ENCODE data around the gene DOCK9. TPM values are rescaled to one million over a fixed set of nuclear protein-coding genes. Genes with fewer than 3 reads are reported as not detected.

Gene DOCK9
- total RNA-seq, 8 experiments from 2014 or later: 1.8 to 39.0 (median 4.9) TPM

GRCh38 chr13:98803111-98803561, 174.7 kb downstream of the DOCK9 start:
- Histone ChIP-seq H3K4me3 (no peak overlapping the region), H3K27ac (no peak overlapping the region), H3K4me1 (replicated peaks in 1 of 2) (no peaks in the 10 kb centered on the region)
- no peak for ATAC-seq (replicated peaks in 6 of 8)
- WGBS, 10 experiments: 60 to 95% (median 80%) methylated on average over 2 to 7 of the region's 7 CpGs; no CpG with 5 or more reads in 4 of the 10 experiments
- in situ Hi-C loops (cut with MboI; ENCODE audit: low pct_unique_long_range_greater_than_20kb in 2 of 9, low sequenced_read_pairs in 9 of 9, unreplicated experiment in 9 of 9): no loop called here

GRCh38 chr13:98802559-98802958, 175.3 kb downstream of the DOCK9 start:
- Histone ChIP-seq H3K4me3 (no peak overlapping the region), H3K27ac (no peak overlapping the region), H3K4me1 (replicated peaks in 1 of 2) (no peaks in the 10 kb centered on the region)
- no peak for ATAC-seq (replicated peaks in 6 of 8)
- in situ Hi-C loops (cut with MboI; ENCODE audit: low pct_unique_long_range_greater_than_20kb in 2 of 9, low sequenced_read_pairs in 9 of 9, unreplicated experiment in 9 of 9): no loop called here
- 62 to 100% (median 85%) methylated on average over 1 to 4 of the region's 4 CpGs; no CpG with 5 or more reads in 2 of the 10 experiments for WGBS, 10 experiments

GRCh38 chr13:98801626-98802418, 176.0 kb downstream of the DOCK9 start:
- no peak overlapping the region for H3K4me3 ChIP-seq
- 31 to 93% (median 84%) methylated on average over 1 to 6 of the region's 10 CpGs; no CpG with 5 or more reads in 1 of the 10 experiments for WGBS, 10 experiments
- H3K4me1 ChIP-seq (replicated peaks in 1 of 2): no peaks in the 10 kb centered on the region
- no peak overlapping the region for H3K27ac ChIP-seq
- in situ Hi-C loops (cut with MboI; ENCODE audit: low pct_unique_long_range_greater_than_20kb in 2 of 9, low sequenced_read_pairs in 9 of 9, unreplicated experiment in 9 of 9): no loop called here
- peak in 1 of 8 experiments; percentile 28 for ATAC-seq (replicated peaks in 6 of 8)

GRCh38 chr13:98800078-98800477, 177.8 kb downstream of the DOCK9 start:
- Histone ChIP-seq H3K4me3 (no peak overlapping the region), H3K4me1 (replicated peaks in 1 of 2) (no peaks in the 10 kb centered on the region), H3K27ac (no peak overlapping the region)
- in situ Hi-C loops (cut with MboI; ENCODE audit: low pct_unique_long_range_greater_than_20kb in 2 of 9, low sequenced_read_pairs in 9 of 9, unreplicated experiment in 9 of 9): no loop called here
- WGBS, 10 experiments: 60 to 100% (median 91%) methylated on average over 2 to 12 of the region's 14 CpGs; no CpG with 5 or more reads in 4 of the 10 experiments
- no peak for ATAC-seq (replicated peaks in 6 of 8)

DNA sequence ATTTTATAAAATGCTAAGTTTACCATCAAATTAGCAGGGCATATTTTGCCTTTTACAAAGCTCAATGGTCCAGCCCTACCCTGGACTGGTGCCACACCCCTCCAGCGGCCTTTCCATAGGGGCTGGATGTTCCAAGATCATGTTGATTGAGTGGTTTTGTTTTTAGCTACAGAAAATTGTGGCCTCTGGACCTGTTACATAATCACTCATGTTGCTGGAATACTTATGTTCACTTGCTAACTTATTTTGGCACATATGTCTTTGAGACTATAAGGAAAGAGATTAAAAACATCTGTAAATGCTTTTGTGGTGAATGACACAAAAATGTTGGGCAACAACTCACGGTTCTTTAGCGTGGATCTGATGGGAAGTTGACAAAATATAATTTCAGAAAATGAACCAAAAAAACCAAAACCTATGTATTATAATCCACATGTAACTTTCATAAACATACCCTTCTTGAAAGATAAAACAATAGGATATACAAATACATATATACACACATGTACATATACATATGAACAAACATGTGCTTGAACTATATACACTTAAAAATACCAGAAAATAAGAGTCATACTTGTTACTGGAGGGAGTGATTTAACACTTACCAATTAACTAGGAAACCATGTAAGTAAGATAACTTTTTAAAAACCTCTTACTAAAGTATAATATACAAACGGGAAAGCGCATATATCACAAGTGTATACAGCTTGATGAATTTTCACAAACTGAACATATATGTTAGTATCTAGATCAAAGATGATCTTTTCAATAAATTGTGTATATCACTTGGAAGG, 178.8 kb downstream of the DOCK9 start:
- whole genome bisulfite sequencing, 10 experiments: 20 to 100% (median 81%) methylated on average over 2 to 5 of the region's 5 CpGs
- Histone ChIP-seq H3K27ac (no peak overlapping the region), H3K4me1 (replicated peaks in 1 of 2) (no peaks in the 10 kb centered on the region), H3K4me3 (no peak overlapping the region)
- ATAC-seq (replicated peaks in 6 of 8): peak in 2 of 8 experiments; percentile 66 to 67
- in situ Hi-C loops (cut with MboI; ENCODE audit: low pct_unique_long_range_greater_than_20kb in 2 of 9, low sequenced_read_pairs in 9 of 9, unreplicated experiment in 9 of 9): no loop called here

DNA sequence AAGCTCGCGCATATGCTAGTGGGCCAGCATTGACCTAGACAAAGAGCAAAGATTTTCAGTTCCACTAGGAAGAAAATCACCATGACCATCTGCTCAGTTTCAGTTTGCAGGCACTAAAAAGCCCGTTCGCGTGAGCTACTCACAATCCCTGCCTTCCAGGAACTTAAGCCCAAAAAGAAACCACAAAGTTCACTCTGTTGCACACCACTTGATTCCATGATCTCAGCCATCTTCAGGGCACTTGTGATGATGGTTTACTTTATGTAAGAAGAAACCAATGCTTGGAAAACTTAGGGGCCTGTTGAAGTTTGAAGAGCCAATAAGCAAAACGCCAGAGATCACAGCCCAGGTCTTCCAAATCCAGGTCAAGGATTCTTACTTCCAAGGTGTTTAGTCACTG, 180.4 kb downstream of the DOCK9 start:
- no peak for ATAC-seq (replicated peaks in 6 of 8)
- Histone ChIP-seq H3K27ac (no peak overlapping the region), H3K4me1 (replicated peaks in 1 of 2) (no peaks in the 10 kb centered on the region), H3K4me3 (no peak overlapping the region)
- in situ Hi-C loops (cut with MboI; ENCODE audit: low pct_unique_long_range_greater_than_20kb in 2 of 9, low sequenced_read_pairs in 9 of 9, unreplicated experiment in 9 of 9): no loop called here
- WGBS, 10 experiments: 60 to 100% (median 94%) methylated on average over 1 to 6 of the region's 6 CpGs; no CpG with 5 or more reads in 2 of the 10 experiments

- in situ Hi-C loops (cut with MboI; ENCODE audit: low pct_unique_long_range_greater_than_20kb in 2 of 9, low sequenced_read_pairs in 9 of 9, unreplicated experiment in 9 of 9): no loop called here
- WGBS, 10 experiments: 73 to 89% (median 79%) methylated on average over 1 to 6 of the region's 10 CpGs; no CpG with 5 or more reads in 2 of the 10 experiments
- H3K4me1 ChIP-seq (replicated peaks in 1 of 2): no peaks in the 10 kb centered on the region
- no peak overlapping the region for H3K27ac ChIP-seq
- ATAC-seq (replicated peaks in 6 of 8): no peak
- no peak overlapping the region for H3K4me3 ChIP-seq
These were observed 181.1 kb downstream of the DOCK9 start for GRCh38 chr13:98796798-98797197.

- in situ Hi-C loops (cut with MboI; ENCODE audit: low pct_unique_long_range_greater_than_20kb in 2 of 9, low sequenced_read_pairs in 9 of 9, unreplicated experiment in 9 of 9): no loop called here
- no peak overlapping the region for H3K27ac ChIP-seq
- no peak for ATAC-seq (replicated peaks in 6 of 8)
- no peaks in the 10 kb centered on the region for H3K4me1 ChIP-seq (replicated peaks in 1 of 2)
- H3K4me3 ChIP-seq: no peak overlapping the region
- 75 to 93% (median 83%) methylated on average over 2 to 5 of the region's 5 CpGs; no CpG with 5 or more reads in 4 of the 10 experiments for WGBS, 10 experiments
These were observed 181.7 kb downstream of the DOCK9 start for GRCh38 chr13:98796191-98796590.

- no peak overlapping the region for H3K27ac ChIP-seq
- no peaks in the 10 kb centered on the region for H3K4me1 ChIP-seq (replicated peaks in 1 of 2)
- no peak for ATAC-seq (replicated peaks in 6 of 8)
- in situ Hi-C loops (cut with MboI; ENCODE audit: low pct_unique_long_range_greater_than_20kb in 2 of 9, low sequenced_read_pairs in 9 of 9, unreplicated experiment in 9 of 9): no loop called here
- no peak overlapping the region for H3K4me3 ChIP-seq
- WGBS, 10 experiments: 60 to 100% (median 90%) methylated on average over 1 to 5 of the region's 6 CpGs; no CpG with 5 or more reads in 3 of the 10 experiments
These were observed 182.6 kb downstream of the DOCK9 start for GRCh38 chr13:98795220-98795619.

GRCh38 chr13:98794498-98794897, 183.4 kb downstream of the DOCK9 start:
- 77 to 100% (median 90%) methylated on average over 1 to 9 of the region's 12 CpGs; no CpG with 5 or more reads in 3 of the 10 experiments for WGBS, 10 experiments
- no peak for ATAC-seq (replicated peaks in 6 of 8)
- H3K27ac ChIP-seq: no peak overlapping the region
- H3K4me3 ChIP-seq: no peak overlapping the region
- no peaks in the 10 kb centered on the region for H3K4me1 ChIP-seq (replicated peaks in 1 of 2)
- in situ Hi-C loops (cut with MboI; ENCODE audit: low pct_unique_long_range_greater_than_20kb in 2 of 9, low sequenced_read_pairs in 9 of 9, unreplicated experiment in 9 of 9): no loop called here

GRCh38 chr13:98792785-98793495, 184.9 kb downstream of the DOCK9 start:
- ATAC-seq (replicated peaks in 6 of 8): no peak
- WGBS, 10 experiments: 40 to 93% (median 82%) methylated on average over 1 to 10 of the region's 11 CpGs
- no peak overlapping the region for H3K4me3 ChIP-seq
- no peaks in the 10 kb centered on the region for H3K4me1 ChIP-seq (replicated peaks in 1 of 2)
- H3K27ac ChIP-seq: no peak overlapping the region
- in situ Hi-C loops (cut with MboI; ENCODE audit: low pct_unique_long_range_greater_than_20kb in 2 of 9, low sequenced_read_pairs in 9 of 9, unreplicated experiment in 9 of 9): no loop called here

GRCh38 chr13:98792321-98792720, 185.5 kb downstream of the DOCK9 start:
- Histone ChIP-seq H3K4me3 (no peak overlapping the region), H3K4me1 (replicated peaks in 1 of 2) (no peaks in the 10 kb centered on the region), H3K27ac (no peak overlapping the region)
- no peak for ATAC-seq (replicated peaks in 6 of 8)
- WGBS, 10 experiments: 20 to 96% (median 83%) methylated on average over 1 to 9 of the region's 9 CpGs; no CpG with 5 or more reads in 1 of the 10 experiments
- in situ Hi-C loops (cut with MboI; ENCODE audit: low pct_unique_long_range_greater_than_20kb in 2 of 9, low sequenced_read_pairs in 9 of 9, unreplicated experiment in 9 of 9): no loop called here

- H3K27ac ChIP-seq: no peak overlapping the region
- no peaks in the 10 kb centered on the region for H3K4me1 ChIP-seq (replicated peaks in 1 of 2)
- ATAC-seq (replicated peaks in 6 of 8): no peak
- no peak overlapping the region for H3K4me3 ChIP-seq
- 58 to 95% (median 80%) methylated on average over 2 to 4 of the region's 7 CpGs; no CpG with 5 or more reads in 3 of the 10 experiments for WGBS, 10 experiments
- in situ Hi-C loops (cut with MboI; ENCODE audit: low pct_unique_long_range_greater_than_20kb in 2 of 9, low sequenced_read_pairs in 9 of 9, unreplicated experiment in 9 of 9): no loop called here
These were observed 186.3 kb downstream of the DOCK9 start for GRCh38 chr13:98791611-98792010.
